Suprapubic skin (tissue), 4 donors: ENCODE data around the gene SMYD4. TPM values are rescaled to one million over a fixed set of nuclear protein-coding genes. Genes with fewer than 3 reads are reported as not detected.
"Not testable (repeated sequence)": the region's sequence is repeated elsewhere in the genome, so short reads cannot be mapped to it uniquely, and the experiment has no call there.

ENCODE experiments used
- DNase-seq, 2 donors: peaks; one replicate each; pipeline ENCODE4 v3.0.0-alpha.2; 2019; ENCODE audit warnings: low spot score in 2 of 2
- H3K27ac ChIP-seq: fragments of 200-600 bp; sonication (generic); one replicate; pipeline ENCODE4 v1.5.1; 2019
- H3K27me3 ChIP-seq: fragments of 200-600 bp; sonication (generic); one replicate; pipeline ENCODE4 v1.5.1; 2019
- H3K36me3 ChIP-seq: fragments of 200-600 bp; sonication (generic); one replicate; pipeline ENCODE4 v1.5.1; 2019
- H3K4me1 ChIP-seq: fragments of 200-600 bp; sonication (generic); one replicate; pipeline ENCODE4 v1.5.1; 2019
- H3K4me3 ChIP-seq: fragments of 200-600 bp; sonication (generic); one replicate; pipeline ENCODE4 v1.5.1; 2019; ENCODE audit warnings: mild to moderate bottlenecking
- H3K9me3 ChIP-seq: fragments of 200-600 bp; sonication (generic); one replicate; pipeline ENCODE4 v1.5.1; 2019
- EP300 ChIP-seq: sonication (generic); formaldehyde crosslinking; IDR thresholded peaks from one replicate; pipeline ENCODE4 v1.6.1; 2017; ENCODE audit warnings: antibody characterized with exemption
- POLR2A ChIP-seq, 2 donors: fragments of 450-650 bp; IDR thresholded peaks; one replicate each; pipeline ENCODE4 v1.6.1; 2017; ENCODE audit warnings: antibody characterized with exemption in 2 of 2, mild to moderate bottlenecking in 2 of 2, moderate library complexity in 2 of 2
- POLR2AphosphoS5 ChIP-seq, 3 donors: sonication (generic); formaldehyde crosslinking; IDR thresholded peaks; one replicate each; pipeline ENCODE4 v1.6.1; 2017; ENCODE audit warnings: antibody characterized with exemption in 3 of 3
- WGBS: methylation state at CpG from one replicate; pipeline ENCODE4 v1.1.5; 2018; 5-methylcytosine and 5-hydroxymethylcytosine counted together
- total RNA-seq, 4 donors: library from RNA; depleted of rRNA; stranded (reverse); fragments of >200 nt; gene quantifications; one replicate each; pipeline ENCODE4 v1.1.0, GENCODE V29; 2016
- TF ChIP-seq, protein P1 (sequence below), 2 donors: fragments of 200-600 bp in 1 of 2; fragments of 450-650 bp in 1 of 2; sonication (generic) in 1 of 2; IDR thresholded peaks; one replicate each; pipeline ENCODE4 v1.5.1; 2016 to 2019; ENCODE audit warnings: antibody characterized with exemption in 2 of 2, mild to moderate bottlenecking in 1 of 2, moderate library complexity in 1 of 2

Gene SMYD4
- total RNA-seq, 4 donors from 2014 or later, result 6.4 to 31.7 (median 14.3) TPM

DNA sequence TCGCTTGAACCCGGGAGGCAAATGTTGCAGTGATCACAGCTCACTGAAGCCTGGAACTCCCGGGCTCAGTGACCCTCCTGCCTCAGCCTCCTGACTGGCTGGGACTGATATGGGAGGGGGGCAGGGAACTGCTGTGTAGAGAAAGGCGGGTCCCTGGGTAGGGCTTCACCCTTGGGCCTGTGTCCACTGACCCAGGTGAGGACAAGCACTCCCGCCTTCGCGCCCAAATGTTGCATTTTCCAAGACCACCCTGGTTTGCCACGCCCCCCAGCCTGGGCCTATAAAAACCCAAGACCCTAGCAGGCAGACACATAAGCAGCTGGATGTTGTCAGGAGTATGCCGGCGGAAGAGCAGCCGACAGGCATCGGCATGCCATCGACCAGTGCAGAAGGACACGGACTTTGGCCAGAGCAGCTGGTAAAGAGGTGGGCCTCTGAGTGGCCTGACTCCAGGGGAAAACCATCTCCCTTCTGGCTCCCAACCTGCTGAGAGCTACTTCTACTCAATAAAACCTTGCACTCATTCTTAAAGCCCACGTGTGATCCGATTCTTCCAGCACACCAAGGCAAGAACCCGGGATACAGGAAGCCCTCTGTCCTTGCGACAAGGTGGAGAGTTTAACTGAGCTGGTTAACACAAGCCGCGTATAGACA lies 19.1 kb downstream of the SMYD4 start:
- H3K27ac ChIP-seq, result no peak overlapping the region
- H3K9me3 ChIP-seq, result no peaks in the 10 kb centered on the region
- H3K27me3 ChIP-seq, result no peaks in the 10 kb centered on the region
- H3K4me1 ChIP-seq, result no peaks in the 10 kb centered on the region
- WGBS, result 93% methylated on average over 20 of the region's 20 CpGs
- no peak overlapping the region for H3K4me3 ChIP-seq
- DNase-seq, result no peak
- peaks cover 23% of the 10 kb centered on the region for H3K36me3 ChIP-seq
- TF ChIP-seq POLR2A (IDR thresholded peaks at IDR 0.05), result no peak
- TF ChIP-seq POLR2AphosphoS5 (IDR thresholded peaks at IDR 0.05), result no peak
- TF ChIP-seq, protein P1, sequence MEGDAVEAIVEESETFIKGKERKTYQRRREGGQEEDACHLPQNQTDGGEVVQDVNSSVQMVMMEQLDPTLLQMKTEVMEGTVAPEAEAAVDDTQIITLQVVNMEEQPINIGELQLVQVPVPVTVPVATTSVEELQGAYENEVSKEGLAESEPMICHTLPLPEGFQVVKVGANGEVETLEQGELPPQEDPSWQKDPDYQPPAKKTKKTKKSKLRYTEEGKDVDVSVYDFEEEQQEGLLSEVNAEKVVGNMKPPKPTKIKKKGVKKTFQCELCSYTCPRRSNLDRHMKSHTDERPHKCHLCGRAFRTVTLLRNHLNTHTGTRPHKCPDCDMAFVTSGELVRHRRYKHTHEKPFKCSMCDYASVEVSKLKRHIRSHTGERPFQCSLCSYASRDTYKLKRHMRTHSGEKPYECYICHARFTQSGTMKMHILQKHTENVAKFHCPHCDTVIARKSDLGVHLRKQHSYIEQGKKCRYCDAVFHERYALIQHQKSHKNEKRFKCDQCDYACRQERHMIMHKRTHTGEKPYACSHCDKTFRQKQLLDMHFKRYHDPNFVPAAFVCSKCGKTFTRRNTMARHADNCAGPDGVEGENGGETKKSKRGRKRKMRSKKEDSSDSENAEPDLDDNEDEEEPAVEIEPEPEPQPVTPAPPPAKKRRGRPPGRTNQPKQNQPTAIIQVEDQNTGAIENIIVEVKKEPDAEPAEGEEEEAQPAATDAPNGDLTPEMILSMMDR (IDR thresholded peaks at IDR 0.05), result no peak
- no peak for TF ChIP-seq EP300

GRCh38 chr17:1809815-1810214 lies 19.9 kb downstream of the SMYD4 start:
- H3K27ac ChIP-seq, H3K9me3 ChIP-seq, H3K4me3 ChIP-seq, H3K4me1 ChIP-seq, H3K27me3 ChIP-seq, DNase-seq: not testable (repeated sequence)
- peaks cover 23% of the 10 kb centered on the region for H3K36me3 ChIP-seq
- WGBS, result 98% methylated on average over 8 of the region's 8 CpGs

DNA sequence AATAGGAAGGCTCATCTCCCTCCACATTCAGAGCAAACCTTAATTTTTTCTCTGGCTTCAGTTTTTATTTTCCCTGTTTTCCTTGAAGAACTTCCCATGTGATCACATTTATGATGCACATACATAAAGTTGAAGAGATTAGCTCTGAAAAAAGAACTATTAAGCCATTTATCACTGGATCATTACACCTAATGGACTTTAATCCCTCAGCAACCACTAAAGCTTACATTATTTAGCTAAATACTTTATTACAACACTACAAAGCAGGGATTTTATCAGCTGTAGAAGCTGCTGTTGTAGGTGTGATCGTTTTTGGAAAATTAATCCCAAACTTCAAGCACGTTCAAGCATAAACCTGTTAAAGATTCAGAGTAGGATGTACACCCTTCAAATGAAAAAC lies 21.1 kb downstream of the SMYD4 start:
- no peak overlapping the region for H3K4me3 ChIP-seq
- TF ChIP-seq, protein P1 (IDR thresholded peaks at IDR 0.05), result no peak
- TF ChIP-seq EP300 (no peak), POLR2AphosphoS5 (IDR thresholded peaks at IDR 0.05) (no peak), POLR2A (IDR thresholded peaks at IDR 0.05) (no peak)
- WGBS, result 66% methylated on average over 2 of the region's 2 CpGs
- no peaks in the 10 kb centered on the region for H3K9me3 ChIP-seq
- H3K36me3 ChIP-seq, result peaks cover 30% of the 10 kb centered on the region
- H3K27ac ChIP-seq, result no peak overlapping the region
- no peaks in the 10 kb centered on the region for H3K27me3 ChIP-seq
- H3K4me1 ChIP-seq, result no peaks in the 10 kb centered on the region
- no peak for DNase-seq

- Histone ChIP-seq H3K27me3 (no peaks in the 10 kb centered on the region), H3K36me3 (peaks cover 38% of the 10 kb centered on the region), H3K4me3 (no peak overlapping the region), H3K4me1 (no peaks in the 10 kb centered on the region), H3K27ac (no peak overlapping the region), H3K9me3 (no peaks in the 10 kb centered on the region)
- 94% methylated on average over 6 of the region's 6 CpGs for WGBS
- TF ChIP-seq POLR2AphosphoS5 (IDR thresholded peaks at IDR 0.05) (no peak), POLR2A (IDR thresholded peaks at IDR 0.05) (no peak), EP300 (no peak)
- TF ChIP-seq, protein P1 (IDR thresholded peaks at IDR 0.05), result no peak
- no peak for DNase-seq
Measured at GRCh38 chr17:1807890-1808289, 21.8 kb downstream of the SMYD4 start.

- Histone ChIP-seq H3K9me3 (no peaks in the 10 kb centered on the region), H3K4me3 (no peak overlapping the region), H3K27me3 (no peaks in the 10 kb centered on the region), H3K36me3 (peaks cover 45% of the 10 kb centered on the region), H3K4me1 (no peaks in the 10 kb centered on the region), H3K27ac (no peak overlapping the region)
- peak in 1 of 2 donors; percentile 35 for DNase-seq
- TF ChIP-seq POLR2AphosphoS5 (IDR thresholded peaks at IDR 0.05) (no peak), POLR2A (IDR thresholded peaks at IDR 0.05) (no peak), EP300 (no peak)
- TF ChIP-seq, protein P1 (IDR thresholded peaks at IDR 0.05), result no peak
- 92% methylated on average over 6 of the region's 6 CpGs for WGBS
Measured at GRCh38 chr17:1803280-1803679, 26.4 kb downstream of the SMYD4 start.

DNA sequence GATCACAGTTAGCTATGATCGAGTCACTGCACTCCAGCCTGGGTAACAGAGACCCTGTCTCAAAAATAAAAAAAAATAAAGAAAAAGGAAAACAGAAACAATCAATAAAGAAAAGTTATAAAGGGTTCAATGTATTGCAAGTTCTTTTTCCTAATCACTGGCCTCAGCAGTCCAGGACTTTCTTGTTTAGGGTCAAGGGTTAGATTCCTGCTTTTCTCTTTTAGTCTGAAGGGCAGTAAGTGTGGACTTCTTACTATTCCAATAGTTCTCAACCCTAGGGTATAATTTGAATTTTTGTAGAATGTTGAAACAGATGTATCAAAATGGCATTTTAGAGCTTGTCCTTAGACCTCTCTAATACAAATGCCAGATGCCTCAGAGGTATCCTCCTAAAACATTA lies 27.3 kb downstream of the SMYD4 start:
- peaks cover 50% of the 10 kb centered on the region for H3K36me3 ChIP-seq
- TF ChIP-seq EP300, result no peak
- TF ChIP-seq, protein P1 (IDR thresholded peaks at IDR 0.05), result no peak
- TF ChIP-seq POLR2A (IDR thresholded peaks at IDR 0.05), result no peak
- TF ChIP-seq POLR2AphosphoS5 (IDR thresholded peaks at IDR 0.05), result no peak
- 96% methylated on average over 1 of the region's 1 CpG for WGBS

More for the DNA sequence above, 27.3 kb downstream of the SMYD4 start:
- no peak overlapping the region for H3K27ac ChIP-seq
- H3K4me1 ChIP-seq, result no peaks in the 10 kb centered on the region
- no peak overlapping the region for H3K4me3 ChIP-seq
- DNase-seq, result no peak
- H3K9me3 ChIP-seq, result no peaks in the 10 kb centered on the region
- no peaks in the 10 kb centered on the region for H3K27me3 ChIP-seq
